ENCODE results near the gene PLA2G2D. TPM values are rescaled to one million over a fixed set of nuclear protein-coding genes. Genes with fewer than 3 reads are reported as not detected.

The PLA2G2D gene
- total and polyA plus RNA-seq, 9 of the 15 experiments (the other 6 are each of a cell fraction or from before 2014, with no cell fraction given) = not detected

GRCh38 chr1:20150969-20151368, 31.6 kb upstream of the PLA2G2D start:
- POLR2A ChIA-PET = interaction anchor here (0.6 to 1.0 kb wide), 3 partner anchors 24 to 816 kb away, joined by 3 read pairs; no protein-coding TSS in a partner anchor
- H3K9me1 ChIP-seq (ENCODE audit: control insufficient read depth, insufficient read depth, low read length) = no peaks in the 10 kb centered on the region
- H3K36me3 ChIP-seq (ENCODE audit: control insufficient read depth, insufficient read depth, low read length) = no peaks in the 10 kb centered on the region
- ATAC-seq (no peak), FAIRE-seq (no peak), DNase-seq (ENCODE audit: extremely low read depth in 1 of 4, low spot score in 3 of 4) (no peak)
- no peak overlapping the region for H3K27ac ChIP-seq (ENCODE audit: extremely low read depth, low read depth, low read length)
- H3K79me2 ChIP-seq (ENCODE audit: control insufficient read depth, insufficient read depth, low read length) = no peaks in the 10 kb centered on the region
- H3K27me3 ChIP-seq (ENCODE audit: control insufficient read depth in 2 of 2, insufficient read depth in 2 of 2, low read length in 2 of 2) = peaks cover 0 to 23% of the 10 kb centered on the region in 2 experiments; a peak in 3 of 5 replicates
- in situ Hi-C loops (cut with MboI) = loop anchor here (5.0 kb wide), 1 partner anchor 239 kb away; no protein-coding TSS in a partner anchor
- H2AFZ ChIP-seq (ENCODE audit: low read depth, low read length) = 0 out of 2 replicates have a peak overlapping the region, but pooled peaks have one; percentile 18
- H3K4me3 ChIP-seq = no peak overlapping the region
- no TSS peak for BruUV-seq (replicated peaks)
- intact Hi-C loops (cut with micrococcal nuclease) = no loop called here
- H3K4me2 ChIP-seq (ENCODE audit: insufficient read depth, low read length) = no peak overlapping the region
- H3K9ac ChIP-seq (ENCODE audit: insufficient read depth in 1 of 2, low read depth in 2 of 2, low read length in 2 of 2) = peak overlapping the region in 1 of 2 experiments; percentile 4; a peak in 1 of 4 replicates
- H3K4me1 ChIP-seq (replicated peaks in 1 of 2; ENCODE audit: control insufficient read depth in 2 of 2, insufficient read depth in 2 of 2, low read length in 2 of 2) = peaks cover 0 to 26% of the 10 kb centered on the region in 2 experiments; a peak in 3 of 5 replicates
- no peaks in the 10 kb centered on the region for H4K20me1 ChIP-seq (replicated peaks; ENCODE audit: control insufficient read depth, insufficient read depth, low read length)
- CTCF ChIA-PET (ENCODE audit: low intra/inter-chr PET ratio) = interaction anchor here (2.7 to 3.0 kb wide), 2 partner anchors 50 to 176 kb away, joined by 17 to 23 read pairs; no protein-coding TSS in a partner anchor
- 49% methylated on average over 5 of the region's 6 CpGs for WGBS (ENCODE audit: insufficient coverage, low coverage, missing lambda C conversion rate)
- H3K9me3 ChIP-seq (replicated peaks; ENCODE audit: control insufficient read depth, insufficient read depth, low read depth, low read length) = no peaks in the 10 kb centered on the region
- TF ChIP-seq POLR3A (IDR thresholded peaks at IDR 0.05; ENCODE audit: borderline replicate concordance, extremely low read depth, insufficient read depth, insufficient read length) (no peak), PHF20 (IDR thresholded peaks at IDR 0.05; ENCODE audit: partially characterized antibody) (peak; percentile 30), MLX (CRISPR knock-in tag; conservative IDR thresholded peaks at IDR 0.05) (no peak), ZBTB40 (IDR thresholded peaks at IDR 0.05) (no peak), ZBTB40 (CRISPR knock-in tag; IDR thresholded peaks at IDR 0.05) (no peak), LCOR (CRISPR knock-in tag; IDR thresholded peaks at IDR 0.05) (no peak), MLLT1 (IDR thresholded peaks at IDR 0.05) (no peak), ZNF316 (IDR thresholded peaks at IDR 0.05) (no peak), DLX4 (CRISPR knock-in tag; IDR thresholded peaks at IDR 0.05) (no peak), ZNF140 (CRISPR knock-in tag; IDR thresholded peaks at IDR 0.05) (no peak), ZZZ3 (IDR thresholded peaks at IDR 0.05) (no peak)
